Measurements from ENCODE around the gene C16orf74.
A peak's percentile ranks its signal among the peaks of the same experiment; 100 is the strongest.

The C16orf74 gene

DNA sequence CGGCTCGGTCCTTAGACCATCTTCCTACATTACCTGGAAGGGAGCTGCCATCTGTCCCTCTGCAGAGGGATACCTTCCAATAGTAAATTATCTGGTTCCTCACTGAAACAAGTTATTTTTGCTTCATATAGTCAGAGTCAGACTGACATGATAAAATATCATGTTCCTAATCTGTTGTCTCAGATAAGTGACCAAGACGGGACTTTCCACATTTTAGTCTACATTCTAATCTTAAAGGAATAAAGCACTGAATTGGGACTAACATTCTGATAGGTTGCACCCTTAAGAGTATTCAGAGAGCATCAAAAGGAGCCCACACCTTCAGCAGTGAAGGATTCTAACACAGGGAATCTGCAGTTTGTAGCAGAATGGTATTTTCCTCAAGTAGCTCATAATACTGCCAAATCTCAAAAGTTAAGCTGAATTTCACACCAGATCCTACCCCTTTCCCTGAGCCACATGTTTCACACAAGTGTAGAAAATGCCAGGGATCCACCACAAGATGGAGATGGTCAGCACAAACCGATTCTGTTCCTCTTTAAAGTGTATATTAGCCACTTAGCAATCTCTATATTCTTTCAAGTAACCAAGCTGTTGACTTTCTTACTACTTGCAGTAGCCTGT is 75.5 kb downstream of the C16orf74 start:
- ATAC-seq, result peak; percentile 53
- TF ChIP-seq CSDC2 (CRISPR knock-in tag; IDR thresholded peaks at IDR 0.05), result no peak
- TF ChIP-seq, protein P1, sequence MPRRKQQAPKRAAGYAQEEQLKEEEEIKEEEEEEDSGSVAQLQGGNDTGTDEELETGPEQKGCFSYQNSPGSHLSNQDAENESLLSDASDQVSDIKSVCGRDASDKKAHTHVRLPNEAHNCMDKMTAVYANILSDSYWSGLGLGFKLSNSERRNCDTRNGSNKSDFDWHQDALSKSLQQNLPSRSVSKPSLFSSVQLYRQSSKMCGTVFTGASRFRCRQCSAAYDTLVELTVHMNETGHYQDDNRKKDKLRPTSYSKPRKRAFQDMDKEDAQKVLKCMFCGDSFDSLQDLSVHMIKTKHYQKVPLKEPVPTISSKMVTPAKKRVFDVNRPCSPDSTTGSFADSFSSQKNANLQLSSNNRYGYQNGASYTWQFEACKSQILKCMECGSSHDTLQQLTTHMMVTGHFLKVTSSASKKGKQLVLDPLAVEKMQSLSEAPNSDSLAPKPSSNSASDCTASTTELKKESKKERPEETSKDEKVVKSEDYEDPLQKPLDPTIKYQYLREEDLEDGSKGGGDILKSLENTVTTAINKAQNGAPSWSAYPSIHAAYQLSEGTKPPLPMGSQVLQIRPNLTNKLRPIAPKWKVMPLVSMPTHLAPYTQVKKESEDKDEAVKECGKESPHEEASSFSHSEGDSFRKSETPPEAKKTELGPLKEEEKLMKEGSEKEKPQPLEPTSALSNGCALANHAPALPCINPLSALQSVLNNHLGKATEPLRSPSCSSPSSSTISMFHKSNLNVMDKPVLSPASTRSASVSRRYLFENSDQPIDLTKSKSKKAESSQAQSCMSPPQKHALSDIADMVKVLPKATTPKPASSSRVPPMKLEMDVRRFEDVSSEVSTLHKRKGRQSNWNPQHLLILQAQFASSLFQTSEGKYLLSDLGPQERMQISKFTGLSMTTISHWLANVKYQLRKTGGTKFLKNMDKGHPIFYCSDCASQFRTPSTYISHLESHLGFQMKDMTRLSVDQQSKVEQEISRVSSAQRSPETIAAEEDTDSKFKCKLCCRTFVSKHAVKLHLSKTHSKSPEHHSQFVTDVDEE (CRISPR knock-in tag; IDR thresholded peaks at IDR 0.05), result no peak

DNA sequence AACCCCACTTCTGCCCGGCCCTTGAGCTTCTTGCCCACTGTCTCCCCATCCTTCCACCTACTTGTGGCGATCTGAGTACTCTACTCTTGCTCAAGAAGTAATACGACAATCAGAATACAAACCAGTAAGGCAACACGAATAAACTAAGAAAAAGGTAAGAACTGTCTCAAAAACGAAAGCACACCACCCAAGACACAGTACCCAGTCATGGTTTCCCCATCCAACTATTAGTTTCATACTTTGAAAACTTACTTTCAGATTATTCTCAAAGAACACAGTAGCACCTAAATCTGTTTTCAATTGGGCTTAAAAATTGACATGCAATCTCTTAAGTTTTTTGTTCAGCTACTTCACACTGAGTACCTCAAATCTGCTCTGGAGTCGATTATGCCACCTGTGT is 76.1 kb downstream of the C16orf74 start:
- ATAC-seq, result no peak
- TF ChIP-seq, protein P2, sequence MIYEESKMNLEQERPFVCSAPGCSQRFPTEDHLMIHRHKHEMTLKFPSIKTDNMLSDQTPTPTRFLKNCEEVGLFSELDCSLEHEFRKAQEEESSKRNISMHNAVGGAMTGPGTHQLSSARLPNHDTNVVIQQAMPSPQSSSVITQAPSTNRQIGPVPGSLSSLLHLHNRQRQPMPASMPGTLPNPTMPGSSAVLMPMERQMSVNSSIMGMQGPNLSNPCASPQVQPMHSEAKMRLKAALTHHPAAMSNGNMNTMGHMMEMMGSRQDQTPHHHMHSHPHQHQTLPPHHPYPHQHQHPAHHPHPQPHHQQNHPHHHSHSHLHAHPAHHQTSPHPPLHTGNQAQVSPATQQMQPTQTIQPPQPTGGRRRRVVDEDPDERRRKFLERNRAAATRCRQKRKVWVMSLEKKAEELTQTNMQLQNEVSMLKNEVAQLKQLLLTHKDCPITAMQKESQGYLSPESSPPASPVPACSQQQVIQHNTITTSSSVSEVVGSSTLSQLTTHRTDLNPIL (CRISPR knock-in tag; IDR thresholded peaks at IDR 0.05; ENCODE audit: low read depth), result no peak
- TF ChIP-seq PPARA (CRISPR knock-in tag; IDR thresholded peaks at IDR 0.05; ENCODE audit: borderline replicate concordance) (no peak), ZNF70 (CRISPR knock-in tag; IDR thresholded peaks at IDR 0.05) (no peak), BACH2 (CRISPR knock-in tag; IDR thresholded peaks at IDR 0.05; ENCODE audit: borderline replicate concordance) (no peak), ZFP3 (CRISPR knock-in tag; IDR thresholded peaks at IDR 0.05) (no peak), OSR1 (CRISPR knock-in tag; IDR thresholded peaks at IDR 0.05) (no peak), GLIS3 (CRISPR knock-in tag; IDR thresholded peaks at IDR 0.05) (no peak), ESRRG (CRISPR knock-in tag; IDR thresholded peaks at IDR 0.05) (no peak), ZNF565 (CRISPR knock-in tag; conservative IDR thresholded peaks at IDR 0.05; ENCODE audit: low read depth) (no peak), TCF4 (CRISPR knock-in tag; IDR thresholded peaks at IDR 0.05; ENCODE audit: borderline replicate concordance) (no peak), ARNTL (CRISPR knock-in tag; IDR thresholded peaks at IDR 0.05; ENCODE audit: borderline replicate concordance, low read depth) (no peak), ZC3H10 (CRISPR knock-in tag; IDR thresholded peaks at IDR 0.05) (no peak), ZFP30 (CRISPR knock-in tag; IDR thresholded peaks at IDR 0.05) (no peak), RARB (CRISPR knock-in tag; IDR thresholded peaks at IDR 0.05) (no peak), SNAI2 (CRISPR knock-in tag; IDR thresholded peaks at IDR 0.05) (no peak)
- TF ChIP-seq, protein P3, sequence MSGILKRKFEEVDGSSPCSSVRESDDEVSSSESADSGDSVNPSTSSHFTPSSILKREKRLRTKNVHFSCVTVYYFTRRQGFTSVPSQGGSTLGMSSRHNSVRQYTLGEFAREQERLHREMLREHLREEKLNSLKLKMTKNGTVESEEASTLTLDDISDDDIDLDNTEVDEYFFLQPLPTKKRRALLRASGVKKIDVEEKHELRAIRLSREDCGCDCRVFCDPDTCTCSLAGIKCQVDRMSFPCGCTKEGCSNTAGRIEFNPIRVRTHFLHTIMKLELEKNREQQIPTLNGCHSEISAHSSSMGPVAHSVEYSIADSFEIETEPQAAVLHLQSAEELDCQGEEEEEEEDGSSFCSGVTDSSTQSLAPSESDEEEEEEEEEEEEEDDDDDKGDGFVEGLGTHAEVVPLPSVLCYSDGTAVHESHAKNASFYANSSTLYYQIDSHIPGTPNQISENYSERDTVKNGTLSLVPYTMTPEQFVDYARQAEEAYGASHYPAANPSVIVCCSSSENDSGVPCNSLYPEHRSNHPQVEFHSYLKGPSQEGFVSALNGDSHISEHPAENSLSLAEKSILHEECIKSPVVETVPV (CRISPR knock-in tag; IDR thresholded peaks at IDR 0.05), result no peak
- TF ChIP-seq, protein P4, sequence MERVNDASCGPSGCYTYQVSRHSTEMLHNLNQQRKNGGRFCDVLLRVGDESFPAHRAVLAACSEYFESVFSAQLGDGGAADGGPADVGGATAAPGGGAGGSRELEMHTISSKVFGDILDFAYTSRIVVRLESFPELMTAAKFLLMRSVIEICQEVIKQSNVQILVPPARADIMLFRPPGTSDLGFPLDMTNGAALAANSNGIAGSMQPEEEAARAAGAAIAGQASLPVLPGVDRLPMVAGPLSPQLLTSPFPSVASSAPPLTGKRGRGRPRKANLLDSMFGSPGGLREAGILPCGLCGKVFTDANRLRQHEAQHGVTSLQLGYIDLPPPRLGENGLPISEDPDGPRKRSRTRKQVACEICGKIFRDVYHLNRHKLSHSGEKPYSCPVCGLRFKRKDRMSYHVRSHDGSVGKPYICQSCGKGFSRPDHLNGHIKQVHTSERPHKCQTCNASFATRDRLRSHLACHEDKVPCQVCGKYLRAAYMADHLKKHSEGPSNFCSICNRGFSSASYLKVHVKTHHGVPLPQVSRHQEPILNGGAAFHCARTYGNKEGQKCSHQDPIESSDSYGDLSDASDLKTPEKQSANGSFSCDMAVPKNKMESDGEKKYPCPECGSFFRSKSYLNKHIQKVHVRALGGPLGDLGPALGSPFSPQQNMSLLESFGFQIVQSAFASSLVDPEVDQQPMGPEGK (CRISPR knock-in tag; IDR thresholded peaks at IDR 0.05; ENCODE audit: borderline replicate concordance), result no peak
- TF ChIP-seq, protein P5, sequence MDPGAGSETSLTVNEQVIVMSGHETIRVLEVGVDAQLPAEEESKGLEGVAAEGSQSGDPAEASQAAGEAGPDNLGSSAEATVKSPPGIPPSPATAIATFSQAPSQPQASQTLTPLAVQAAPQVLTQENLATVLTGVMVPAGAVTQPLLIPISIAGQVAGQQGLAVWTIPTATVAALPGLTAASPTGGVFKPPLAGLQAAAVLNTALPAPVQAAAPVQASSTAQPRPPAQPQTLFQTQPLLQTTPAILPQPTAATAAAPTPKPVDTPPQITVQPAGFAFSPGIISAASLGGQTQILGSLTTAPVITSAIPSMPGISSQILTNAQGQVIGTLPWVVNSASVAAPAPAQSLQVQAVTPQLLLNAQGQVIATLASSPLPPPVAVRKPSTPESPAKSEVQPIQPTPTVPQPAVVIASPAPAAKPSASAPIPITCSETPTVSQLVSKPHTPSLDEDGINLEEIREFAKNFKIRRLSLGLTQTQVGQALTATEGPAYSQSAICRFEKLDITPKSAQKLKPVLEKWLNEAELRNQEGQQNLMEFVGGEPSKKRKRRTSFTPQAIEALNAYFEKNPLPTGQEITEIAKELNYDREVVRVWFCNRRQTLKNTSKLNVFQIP (CRISPR knock-in tag; IDR thresholded peaks at IDR 0.05; ENCODE audit: borderline replicate concordance, low read depth), result no peak
- TF ChIP-seq, protein P1 (CRISPR knock-in tag; IDR thresholded peaks at IDR 0.05), result no peak
